SKM-1 (cell line): ENCODE results near the gene SNRNP27.
A peak's percentile ranks its signal among the peaks of the same experiment; 100 is the strongest.
"Not testable (repeated sequence)": the region's sequence is repeated elsewhere in the genome, so short reads cannot be mapped to it uniquely, and the experiment has no call there.

Experiments
- DNase-seq: peaks from one replicate; lab custom pipeline; 2025; ENCODE audit not compliant: unreplicated experiment; lab: John Stamatoyannopoulos, UW

The SNRNP27 gene, protein sequence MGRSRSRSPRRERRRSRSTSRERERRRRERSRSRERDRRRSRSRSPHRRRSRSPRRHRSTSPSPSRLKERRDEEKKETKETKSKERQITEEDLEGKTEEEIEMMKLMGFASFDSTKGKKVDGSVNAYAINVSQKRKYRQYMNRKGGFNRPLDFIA

DNA sequence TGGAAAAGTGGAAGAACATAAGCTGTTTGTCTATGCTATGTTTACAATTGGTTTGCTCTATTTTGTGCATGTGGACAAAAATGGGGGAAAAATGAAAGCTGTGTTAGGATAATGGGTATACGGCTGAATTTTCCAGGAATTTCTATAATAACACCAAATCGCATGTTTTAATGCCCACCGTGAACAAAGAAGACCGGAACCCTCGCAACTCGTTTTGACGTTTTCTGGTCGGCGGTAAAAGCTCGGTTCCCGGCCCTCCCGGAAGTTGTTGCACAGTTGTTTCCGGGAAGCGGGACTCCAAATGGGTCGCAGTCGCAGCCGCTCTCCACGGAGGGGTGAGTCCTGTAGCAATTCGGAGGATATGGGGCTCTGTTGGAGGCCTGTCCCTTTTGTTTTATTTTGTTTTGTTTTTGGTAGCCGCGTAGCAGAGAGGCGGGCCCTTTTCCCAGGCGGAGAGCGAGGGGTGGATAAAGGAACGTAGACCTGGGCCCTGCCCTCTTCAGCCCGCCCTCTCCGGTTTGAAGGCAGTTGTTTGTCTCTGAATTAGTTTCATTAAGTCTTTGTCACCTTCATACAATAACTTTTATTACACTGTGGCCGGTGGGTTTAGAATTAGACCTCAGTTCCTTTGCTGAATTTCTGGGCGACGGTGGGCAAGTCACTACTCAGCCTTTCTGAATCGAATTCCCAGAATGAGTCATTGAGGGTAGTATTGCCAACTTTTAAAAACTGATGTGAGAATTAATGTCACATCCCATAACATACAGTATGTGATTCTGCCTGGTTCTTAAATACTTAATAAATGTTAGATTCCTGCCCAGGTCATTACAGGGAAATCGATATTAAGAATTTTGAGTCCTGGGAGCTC, at the start of gene SNRNP27:
Gene SNRNP27 (plus strand): TSS at position 273 of the 868 bp plus-strand sequence. CDS start 29 bp downstream, at position 302.
- peak; percentile 48 for DNase-seq

DNA sequence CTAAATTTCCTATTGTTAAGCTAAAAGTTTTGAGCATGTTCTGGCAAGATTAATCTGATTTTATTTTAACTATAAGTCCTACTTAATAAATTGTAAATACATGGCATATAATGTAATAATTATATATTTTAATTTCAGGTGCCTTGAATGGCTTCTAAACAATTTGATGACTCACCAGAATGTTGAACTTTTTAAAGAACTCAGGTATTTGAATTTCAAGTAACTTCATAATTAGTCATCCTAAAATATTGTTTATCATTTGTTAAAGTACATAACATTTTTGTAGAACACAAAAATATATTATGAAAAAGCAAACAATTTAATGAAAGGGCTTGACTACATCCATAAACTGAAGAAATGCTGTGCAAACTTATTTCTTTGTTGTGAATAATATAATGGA, 49.8 kb upstream of the SNRNP27 start:
- no peak for DNase-seq

DNA sequence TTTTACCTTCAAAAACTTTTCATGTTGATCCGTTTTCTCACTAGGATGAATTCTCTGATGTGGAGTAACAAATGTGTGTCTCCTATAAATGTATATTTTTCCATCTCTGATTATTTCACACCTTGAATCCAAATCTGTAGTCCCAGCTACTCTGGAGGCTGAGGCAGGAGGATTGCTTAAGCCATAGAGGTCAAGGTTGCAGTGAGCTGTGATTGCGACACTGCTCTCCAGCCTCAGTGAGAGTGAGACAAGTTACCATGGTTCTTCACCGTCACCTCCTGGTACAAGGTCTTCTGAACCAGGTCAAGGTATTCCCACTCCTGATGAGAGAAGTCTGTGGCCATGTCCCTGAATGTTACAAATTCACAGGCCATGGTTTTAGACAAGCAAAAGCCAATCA, 49.2 kb upstream of the SNRNP27 start:
- no peak for DNase-seq

DNA sequence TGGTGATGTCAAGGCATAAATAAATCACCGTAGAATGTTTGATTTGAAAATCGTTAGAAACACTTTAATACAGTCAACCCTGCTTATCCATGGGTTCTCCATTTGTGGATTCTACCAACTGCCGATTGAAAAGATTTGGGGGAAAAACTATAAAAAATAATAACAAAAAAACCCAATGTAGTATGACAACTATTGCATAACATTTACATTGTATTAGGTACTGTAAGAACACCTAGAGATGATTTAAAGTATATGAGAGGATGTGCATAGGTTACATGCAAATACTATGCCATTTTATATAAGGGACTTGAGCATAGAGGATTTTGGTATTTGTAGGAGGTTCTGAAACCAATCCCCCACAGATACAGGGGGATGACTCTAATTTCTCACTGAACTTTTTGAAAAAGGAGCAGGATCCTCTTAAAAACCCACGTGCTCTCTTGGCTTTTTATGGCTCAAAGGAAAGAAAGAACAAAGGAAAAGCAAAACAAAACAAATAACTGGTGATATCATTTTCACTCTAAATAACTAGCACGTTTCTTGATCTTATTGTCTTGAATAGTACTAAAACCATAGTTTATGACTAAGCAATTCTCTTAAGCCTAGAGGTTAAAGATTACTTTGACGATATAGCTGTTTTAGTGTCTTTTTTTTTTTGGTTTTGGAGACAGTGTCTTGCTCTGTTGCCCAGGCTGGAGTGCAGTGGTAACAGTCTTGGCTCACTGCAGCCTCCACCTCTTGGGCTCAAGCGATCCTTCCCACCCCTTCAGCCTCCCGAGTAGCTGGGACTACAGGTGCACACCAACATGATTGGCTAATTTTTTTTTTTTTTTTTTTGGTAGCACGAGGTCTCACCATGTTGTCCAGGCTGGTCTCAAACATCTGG, 47.3 kb upstream of the SNRNP27 start:
- no peak for DNase-seq

DNA sequence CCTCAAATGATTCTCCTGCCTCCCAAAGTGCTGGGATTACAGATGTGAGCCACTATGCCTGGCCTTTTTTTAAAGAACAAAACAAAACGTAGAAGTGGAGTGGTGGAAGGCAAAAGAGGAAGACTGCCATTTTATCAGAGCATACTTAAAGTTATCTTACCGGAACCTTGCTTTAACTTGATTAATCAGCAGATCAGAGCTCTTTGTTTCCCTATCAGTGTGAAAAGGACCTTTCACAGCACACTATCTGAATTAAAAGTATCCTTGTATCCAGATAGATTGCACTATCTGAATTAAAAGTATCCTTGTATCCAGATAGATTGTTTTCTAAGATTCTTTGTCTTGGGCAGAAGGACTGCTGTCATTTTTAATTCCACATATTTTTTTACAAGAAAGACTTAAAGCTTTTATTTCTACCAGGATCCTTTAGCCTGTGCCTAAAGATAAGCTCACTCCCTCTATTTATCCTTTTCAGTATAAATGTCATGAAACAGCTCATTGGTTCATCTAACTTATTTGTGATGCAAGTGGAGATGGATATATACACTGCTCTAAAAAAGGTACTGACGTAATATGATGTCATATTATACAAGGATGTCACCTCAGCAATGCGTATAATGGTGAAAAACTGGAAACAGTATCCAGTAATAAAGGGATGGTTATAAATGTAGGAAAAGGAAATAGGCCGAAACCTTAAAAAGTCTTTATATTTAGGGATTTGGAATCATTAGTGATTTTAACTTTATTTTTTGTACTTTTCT, 46.5 kb upstream of the SNRNP27 start:
- DNase-seq: no peak

DNA sequence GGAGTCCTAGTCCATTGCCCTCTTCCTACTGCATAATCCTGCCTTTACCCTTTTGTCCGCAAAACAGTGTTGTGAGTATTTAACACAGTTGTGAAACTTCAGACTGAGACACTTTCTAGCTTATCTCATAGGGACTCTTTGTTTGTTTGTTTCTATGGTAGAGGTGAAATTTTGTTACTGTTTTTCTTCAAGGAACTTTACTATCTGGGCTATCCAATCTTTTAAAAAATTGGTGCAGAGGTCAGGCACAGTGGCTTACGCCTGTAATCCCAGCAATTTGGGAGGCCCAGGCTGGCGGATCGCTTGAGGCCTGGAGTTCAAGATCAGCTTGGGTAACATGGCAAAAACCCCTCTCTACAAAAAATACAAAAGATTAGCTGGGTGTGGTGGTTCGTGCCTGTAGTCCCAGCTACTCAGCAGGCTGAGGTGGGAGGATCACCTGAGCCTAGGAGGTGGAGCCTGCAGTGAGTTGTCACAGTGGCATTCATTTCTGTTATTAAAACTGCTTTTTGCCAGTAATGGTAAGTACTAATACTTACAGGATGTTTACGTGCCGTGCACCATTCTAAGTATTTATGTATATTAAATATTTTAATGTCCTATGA, 45.5 kb upstream of the SNRNP27 start:
- no peak for DNase-seq

DNA sequence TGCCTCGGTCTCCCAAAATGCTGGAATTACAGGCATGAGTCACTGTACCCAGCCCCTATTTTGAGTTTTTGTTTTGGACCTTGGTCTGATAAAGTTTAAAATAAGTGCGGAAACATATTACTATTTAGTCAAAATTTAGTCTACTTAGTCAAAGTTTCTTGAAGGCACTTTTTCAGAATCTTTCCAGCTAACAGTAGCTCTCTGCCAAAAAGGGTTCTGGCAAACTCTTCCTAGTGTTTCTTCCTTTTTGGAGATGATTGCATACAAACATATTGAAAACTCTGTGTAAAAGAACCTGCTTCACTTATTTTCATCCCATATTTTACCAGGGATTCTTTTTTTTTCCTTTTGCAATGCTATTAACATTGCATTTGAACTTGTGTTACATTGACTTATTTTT, 35.5 kb upstream of the SNRNP27 start:
- no peak for DNase-seq

DNA sequence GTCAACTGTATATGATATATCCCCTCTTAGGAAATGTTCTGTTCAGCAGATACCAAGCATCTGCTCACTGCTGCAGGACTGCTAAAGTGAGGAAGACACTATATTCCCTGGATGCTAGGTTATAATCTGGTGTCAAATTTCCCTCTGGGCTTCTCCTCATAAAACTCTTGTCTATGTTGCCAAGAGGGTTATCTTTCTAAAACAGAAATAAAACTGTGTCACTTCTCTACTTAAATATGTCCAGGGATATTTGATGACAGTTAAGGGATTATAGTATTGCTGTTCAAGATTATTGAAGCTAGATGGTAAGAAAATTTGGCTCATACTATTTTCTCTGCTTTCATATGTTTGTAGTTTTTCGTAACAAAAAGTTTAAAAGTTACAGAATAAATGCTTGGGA, 30.5 kb upstream of the SNRNP27 start:
- no peak for DNase-seq

DNA sequence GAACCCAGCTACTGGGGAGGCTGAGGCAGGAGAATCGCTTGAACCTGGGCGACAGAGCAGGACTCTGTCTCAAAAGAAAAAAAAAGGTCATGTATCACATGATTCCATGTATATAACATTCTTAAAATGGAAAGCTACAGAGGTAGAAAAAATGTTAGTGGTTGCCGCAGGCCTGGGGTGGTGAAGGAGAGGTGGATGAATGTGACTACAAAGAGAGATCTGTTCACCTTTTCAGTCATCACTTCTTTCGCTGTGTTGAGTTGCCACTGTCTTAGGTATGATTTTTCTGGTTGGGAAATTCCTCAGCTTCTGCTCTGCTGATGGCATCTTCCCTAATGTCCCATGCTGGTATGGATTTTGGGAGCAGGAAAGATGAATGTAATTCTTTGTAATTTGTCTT, 5.3 kb upstream of the SNRNP27 start:
- DNase-seq: no peak

DNA sequence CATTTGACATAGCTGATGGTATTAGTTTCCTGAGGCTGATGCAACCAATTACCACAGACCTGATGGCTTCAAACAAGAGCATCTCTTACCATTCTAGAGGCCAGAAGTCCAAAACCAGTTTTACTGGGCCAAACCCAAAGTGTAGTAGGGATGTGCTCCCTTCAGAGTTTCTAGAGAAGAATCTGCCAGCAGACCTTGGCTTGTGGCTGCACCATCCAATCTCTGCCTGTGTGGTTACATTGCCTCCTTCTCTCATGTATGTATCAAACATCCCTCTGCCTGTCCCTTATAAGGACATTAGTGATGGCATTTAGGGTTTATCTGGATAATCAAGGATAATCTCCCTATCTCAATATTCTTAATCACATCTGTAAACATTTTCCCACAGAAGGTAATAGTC, 4.5 kb upstream of the SNRNP27 start:
- no peak for DNase-seq

DNA sequence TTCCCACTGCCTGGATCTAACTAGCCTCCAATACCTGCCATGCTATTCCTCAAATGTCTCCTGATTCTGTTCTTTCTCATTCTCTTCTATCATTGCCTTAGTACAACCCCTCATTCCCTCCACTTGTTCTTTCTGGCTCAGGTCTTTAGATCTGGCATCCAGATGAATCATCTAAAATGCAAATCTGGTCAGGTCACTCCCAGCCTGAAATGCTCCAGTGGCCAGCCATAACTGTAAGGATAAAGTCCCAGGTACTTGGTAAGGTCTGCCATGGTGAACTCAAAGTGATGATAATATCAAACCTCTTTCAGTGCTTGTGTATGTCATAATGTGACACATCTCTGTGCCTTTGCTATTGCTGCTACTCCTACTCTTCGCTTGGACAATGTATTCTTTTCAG, 2.9 kb upstream of the SNRNP27 start:
- no peak for DNase-seq

DNA sequence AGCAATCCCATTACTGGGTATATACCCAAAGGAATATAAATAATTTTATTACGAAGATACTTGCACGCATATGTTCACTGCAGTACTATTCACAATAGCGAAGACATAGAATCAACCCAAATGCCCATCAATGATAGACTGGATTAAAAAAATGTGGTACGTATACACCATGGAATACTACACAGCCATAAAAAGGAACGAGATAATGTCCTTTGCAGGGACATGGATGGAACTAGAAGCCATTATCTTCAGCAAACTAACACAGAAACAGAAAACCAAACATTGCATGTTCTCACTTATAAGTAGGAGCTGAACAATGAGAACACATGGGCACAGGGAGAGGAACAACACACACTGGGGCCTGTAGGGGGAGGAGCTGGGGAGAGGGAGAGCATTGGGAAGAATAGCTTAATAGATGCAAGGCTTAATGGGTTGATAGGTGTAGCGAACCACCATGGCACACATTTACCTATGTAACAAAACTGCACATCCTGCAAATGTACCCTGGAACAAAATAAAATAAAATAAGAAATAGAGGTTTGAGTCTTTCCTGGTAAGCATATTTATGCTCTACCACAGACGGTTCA, 825 bp upstream of the SNRNP27 start:
- DNase-seq: not testable (repeated sequence)

DNA sequence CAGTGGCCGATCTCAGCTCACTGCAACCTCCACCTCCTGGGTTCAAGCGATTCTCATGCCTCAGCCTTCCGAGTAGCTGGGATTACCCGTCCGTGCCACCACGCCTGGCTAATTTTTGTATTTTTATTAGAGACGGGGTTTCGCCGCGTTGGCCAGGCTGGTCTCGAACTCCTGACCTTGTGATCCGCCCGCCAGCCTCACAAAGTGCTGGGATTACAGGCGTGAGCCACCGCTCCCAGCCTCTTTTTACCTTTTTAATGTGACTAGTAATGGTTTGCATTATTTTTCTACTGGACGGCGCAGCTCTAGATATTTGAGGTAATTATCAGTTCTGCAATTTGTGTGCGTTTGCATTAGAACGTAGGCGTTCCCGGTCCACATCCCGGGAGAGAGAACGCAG, 981 bp downstream of the SNRNP27 start:
- not testable (repeated sequence) for DNase-seq

DNA sequence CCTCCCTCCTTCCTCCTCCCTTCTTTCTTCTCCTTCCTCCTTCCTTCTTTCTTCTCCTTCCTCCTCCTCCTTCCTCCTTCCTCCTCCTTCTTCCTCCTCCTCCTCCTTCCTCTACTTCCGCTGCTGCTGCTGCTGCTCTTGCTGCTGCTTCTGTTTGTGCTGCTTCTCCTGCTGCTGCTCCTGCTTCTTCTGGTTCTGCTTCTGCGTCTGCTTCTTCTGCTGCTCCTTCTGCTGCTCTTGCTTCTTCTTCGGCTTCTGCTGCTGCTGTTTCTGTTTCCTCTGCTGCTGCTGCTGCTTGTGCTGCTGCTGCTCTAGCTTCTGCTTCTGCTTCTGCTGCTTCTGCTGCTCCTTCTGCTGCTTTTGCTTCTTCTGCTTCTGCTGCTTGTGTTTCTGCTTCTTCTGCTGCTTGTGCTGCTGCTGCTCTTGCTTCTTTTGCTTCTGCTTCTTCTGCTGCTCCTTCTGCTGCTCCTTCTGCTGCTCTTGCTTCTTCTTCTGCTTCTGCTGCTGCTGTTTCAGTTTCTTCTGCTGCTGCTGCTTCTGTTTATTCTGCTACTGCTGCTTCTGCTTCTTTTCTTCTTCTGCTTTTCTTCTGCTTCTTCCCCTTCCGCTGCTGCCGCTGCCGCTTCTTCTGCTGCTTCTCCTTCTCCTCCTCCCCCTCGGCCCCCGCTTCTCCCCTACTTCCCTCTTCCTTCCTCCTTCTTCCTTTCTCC, 8.6 kb downstream of the SNRNP27 start:
- DNase-seq: peak; percentile 94

DNA sequence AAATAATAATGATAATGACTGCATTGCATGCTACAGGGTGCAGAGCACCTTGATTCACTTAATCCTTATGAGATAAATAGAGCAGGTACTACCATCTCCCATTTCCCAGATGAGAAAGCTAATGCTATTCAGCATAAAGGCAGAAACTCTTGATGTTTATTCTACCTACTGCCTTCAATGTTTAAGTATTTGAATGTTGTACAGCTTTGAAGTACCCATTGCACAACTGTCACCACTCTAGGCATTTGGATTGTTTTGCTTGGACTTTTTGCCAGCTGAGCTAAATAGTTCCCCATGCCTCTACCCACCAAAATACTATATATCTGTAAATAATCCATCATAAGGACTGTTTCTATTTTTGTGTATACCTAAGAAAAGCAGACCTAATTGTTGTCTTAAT, 13.5 kb downstream of the SNRNP27 start:
- DNase-seq: no peak

DNA sequence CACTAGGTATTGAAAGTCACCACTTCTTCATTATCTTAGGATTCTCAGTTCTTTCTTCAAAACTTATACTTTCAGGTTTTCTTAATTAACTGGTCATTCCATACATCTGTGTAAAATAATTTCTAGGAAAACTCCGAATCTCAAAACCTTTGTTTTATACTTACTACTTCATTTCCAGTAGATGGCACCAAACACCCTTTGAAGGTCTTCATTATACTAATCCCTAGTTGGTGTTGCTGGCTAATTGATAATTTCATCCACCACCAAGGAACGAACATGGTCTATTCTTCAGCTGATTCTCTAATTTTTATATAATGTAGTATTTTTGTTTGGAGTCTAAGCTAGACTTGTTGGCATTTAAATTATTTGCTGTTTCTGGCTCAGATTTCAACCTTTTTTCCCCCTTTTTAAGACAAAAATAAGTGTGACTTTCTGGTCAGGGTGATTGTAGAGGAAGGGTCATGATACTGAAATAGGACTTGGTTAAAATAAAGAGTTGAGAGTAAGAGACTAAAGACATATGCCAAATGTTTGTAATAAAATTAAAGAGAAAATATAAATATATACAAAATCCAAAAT, 18.3 kb downstream of the SNRNP27 start:
- DNase-seq: peak; percentile 33

DNA sequence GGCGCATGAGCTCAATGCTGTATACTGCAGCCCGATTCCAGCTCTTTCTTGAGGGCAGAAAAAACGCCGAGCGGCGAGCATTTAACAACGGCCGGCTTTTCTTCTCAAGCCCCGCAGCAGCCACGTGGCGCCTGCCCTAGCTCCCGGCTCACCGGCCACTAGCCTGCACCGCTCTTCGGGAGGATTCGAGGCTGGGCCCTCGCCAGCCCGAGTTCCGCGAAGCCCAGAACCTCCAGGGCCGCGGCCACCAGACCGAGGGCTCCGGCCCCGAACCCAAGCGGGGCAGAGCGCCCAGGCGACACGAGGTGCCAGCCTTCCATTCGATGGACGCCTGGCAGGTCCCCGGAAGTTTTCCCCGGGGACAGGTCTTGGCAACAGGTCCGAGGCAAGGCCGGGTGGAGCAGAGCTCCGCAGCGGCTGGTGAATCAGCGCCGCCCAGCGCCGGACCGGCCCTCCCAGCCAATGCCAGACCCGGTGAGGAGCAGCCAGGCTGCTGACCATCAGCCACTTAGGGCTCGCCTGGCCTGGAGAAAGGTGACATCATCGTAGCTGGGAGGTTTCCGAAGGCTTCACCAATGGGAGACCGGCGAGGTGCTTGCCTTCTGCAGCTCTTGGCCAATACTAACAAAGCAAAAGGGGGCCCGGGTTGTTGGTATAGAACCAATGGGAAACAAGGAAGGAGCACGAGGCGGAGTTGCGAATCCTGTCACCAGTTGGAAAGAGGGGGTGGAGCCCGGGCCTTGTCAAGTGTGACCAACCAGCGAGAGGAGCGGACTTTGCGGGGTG, 20.6 kb downstream of the SNRNP27 start:
- DNase-seq: peak; percentile 100
